Activated CD8-positive, alpha-beta memory T cell treated with anti-CD3 and anti-CD28 coated beads for 1 hour (primary cell): ENCODE results near the gene GRM4.

Experiments used
- DNase-seq, 2 donors: peaks; one replicate each; pipeline ENCODE4 v3.0.0-alpha.2; 2020; ENCODE audit warnings: low read depth in 1 of 2; ENCODE audit errors: extremely low read depth in 1 of 2

The GRM4 gene

DNA sequence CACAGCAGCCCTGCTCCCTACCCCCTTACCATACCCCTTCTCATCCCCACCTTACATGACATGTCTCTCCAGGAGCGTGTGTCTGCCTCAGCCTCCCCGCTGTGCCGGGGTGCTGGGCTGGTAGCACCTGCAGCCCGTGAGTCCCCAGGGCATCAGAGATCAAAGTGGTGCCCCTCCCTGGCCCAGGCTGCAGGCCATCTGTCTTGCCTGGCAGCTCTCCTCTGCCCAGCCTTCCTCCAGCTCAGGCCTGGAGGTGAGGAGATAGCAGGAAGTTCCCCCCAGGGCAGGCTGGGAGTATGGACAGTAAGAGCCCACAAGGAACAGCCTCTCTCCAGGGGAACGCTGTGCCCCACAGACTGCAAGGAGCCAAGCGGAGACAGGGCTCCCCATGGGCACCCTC is 35.3 kb downstream of the GRM4 start:
- DNase-seq: no peak

- DNase-seq: no peak
Observed at GRCh38 chr6:34108176-34108575, 37.7 kb downstream of the GRM4 start.

GRCh38 chr6:34106900-34107299 is 39.0 kb downstream of the GRM4 start:
- DNase-seq: no peak

DNA sequence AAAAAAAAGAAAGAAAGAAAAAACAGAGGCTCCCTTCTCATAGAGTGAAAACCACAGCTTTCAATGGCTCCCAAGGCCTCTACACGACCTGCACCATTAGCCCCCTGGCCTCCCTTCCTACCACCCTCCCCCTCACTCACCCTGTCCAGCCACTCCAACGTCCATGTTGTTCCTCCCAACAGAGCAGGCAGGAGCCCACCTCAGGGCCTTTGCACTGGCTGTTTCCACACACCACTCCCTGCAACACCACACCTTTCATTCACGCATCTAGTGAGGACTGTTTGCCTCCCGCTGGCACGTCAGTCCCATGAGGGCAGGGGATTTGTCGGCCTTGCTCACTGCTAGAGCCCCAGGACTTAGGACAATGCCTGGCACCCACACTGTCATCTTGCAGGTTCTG is 39.5 kb downstream of the GRM4 start:
- no peak for DNase-seq

- DNase-seq: no peak
Observed at GRCh38 chr6:34104628-34105027, 41.3 kb downstream of the GRM4 start.

DNA sequence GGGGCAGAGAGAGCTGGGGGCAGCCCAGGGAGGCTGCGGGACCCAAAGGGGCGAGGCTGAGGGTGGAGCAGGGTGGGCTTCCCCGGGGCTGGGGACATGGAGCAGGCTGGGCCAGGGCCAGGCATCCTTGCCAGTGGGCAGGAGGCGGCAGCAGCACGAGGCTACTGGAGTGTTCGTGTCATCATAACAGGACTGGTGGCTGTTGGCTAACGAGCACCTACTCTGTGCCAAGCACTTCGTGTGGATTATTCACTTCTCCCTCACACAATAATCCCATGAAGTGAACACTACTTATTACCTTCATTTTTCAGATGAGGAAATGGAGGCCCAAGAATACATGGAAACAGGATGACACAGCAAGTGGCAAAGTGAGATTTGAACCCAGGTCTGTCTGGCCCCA is 41.7 kb downstream of the GRM4 start:
- no peak for DNase-seq

DNA sequence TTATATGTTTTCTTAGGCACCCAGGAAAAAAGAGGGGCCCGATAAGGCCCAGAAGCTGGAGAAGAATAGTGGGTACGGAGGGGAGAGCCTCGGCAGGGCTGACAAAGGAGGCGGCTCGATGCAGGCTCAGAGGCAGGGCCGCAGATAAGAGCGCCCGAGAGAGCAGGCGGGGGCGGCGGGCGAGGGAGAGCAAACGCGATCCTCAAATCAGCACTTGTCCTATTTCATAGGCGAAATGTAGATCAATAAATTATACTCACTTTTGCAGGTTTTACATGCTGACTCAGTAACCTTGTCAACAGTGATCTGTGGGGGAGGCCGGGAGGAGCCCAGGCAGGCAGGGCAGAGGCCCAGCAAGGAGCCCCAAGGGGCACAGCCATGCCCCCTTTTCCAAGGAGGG is 42.6 kb downstream of the GRM4 start:
- no peak for DNase-seq

DNA sequence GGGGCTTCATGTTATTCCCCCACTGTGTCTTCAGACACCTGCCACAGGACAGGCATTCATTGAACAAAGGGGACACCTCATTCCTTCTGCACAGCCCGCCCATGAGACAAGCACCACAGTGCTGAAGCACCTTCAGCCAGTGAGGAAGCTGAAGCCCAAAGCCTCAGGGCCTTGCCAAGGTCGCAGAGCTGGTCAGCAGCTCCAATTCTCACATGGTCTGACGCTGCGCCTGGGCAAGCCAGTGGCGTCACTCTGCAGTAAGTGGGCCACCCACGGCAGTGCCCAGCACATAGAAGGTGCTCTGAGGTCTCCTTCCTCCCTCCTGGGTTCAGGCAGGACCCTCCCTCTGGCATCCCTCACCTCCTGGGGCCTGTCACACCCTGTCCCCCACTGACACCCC is 43.2 kb downstream of the GRM4 start:
- DNase-seq: no peak

GRCh38 chr6:34102099-34102656 is 43.7 kb downstream of the GRM4 start:
- DNase-seq: no peak

GRCh38 chr6:34100788-34101187 is 45.1 kb downstream of the GRM4 start:
- DNase-seq: no peak

DNA sequence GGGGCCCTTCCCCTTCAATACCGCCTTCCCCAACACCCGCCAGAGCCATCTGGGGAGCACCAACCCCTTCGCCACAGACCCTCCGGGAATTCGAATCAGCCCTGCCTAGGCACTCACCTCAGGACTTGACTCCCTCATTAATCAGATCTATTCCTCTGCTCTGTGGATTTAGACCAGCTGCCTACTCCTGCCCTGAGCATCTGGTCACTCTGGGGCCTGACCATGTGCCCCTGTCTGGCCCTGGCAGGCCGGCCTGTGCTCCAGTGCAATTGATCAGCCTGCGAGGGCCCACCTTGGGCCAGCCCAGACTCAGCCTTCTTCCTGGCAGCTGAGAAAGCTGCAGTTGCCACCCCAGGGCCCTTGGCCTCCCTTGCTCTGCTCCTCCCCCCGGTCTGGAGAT is 46.0 kb downstream of the GRM4 start:
- DNase-seq: no peak

GRCh38 chr6:34098045-34098936 is 47.6 kb downstream of the GRM4 start:
- no peak for DNase-seq

- no peak for DNase-seq
Observed at GRCh38 chr6:34096814-34097213, 49.1 kb downstream of the GRM4 start.

GRCh38 chr6:34096193-34096592 is 49.7 kb downstream of the GRM4 start:
- DNase-seq: no peak

DNA sequence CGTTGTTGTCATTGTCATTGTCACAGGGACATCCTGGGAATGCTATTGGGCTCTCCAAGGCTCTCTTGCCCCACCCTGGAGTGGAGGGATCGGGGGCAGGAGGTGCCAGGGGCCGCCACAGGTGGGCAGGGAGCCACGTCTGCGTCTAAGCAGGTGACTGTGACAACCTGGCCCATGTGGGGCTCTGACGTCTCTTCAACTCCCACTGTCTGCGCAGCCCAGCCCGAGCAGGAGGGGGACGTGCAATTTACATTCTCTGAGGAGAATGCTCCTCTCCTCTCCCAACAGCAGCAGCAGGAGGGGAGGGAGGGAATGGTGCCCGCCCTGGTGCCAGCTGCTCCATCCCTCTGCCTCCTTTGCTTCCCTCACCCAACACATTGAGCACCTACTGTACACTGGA is 50.1 kb downstream of the GRM4 start:
- no peak for DNase-seq

- no peak for DNase-seq
Observed at GRCh38 chr6:34095136-34095505, 50.8 kb downstream of the GRM4 start.

DNA sequence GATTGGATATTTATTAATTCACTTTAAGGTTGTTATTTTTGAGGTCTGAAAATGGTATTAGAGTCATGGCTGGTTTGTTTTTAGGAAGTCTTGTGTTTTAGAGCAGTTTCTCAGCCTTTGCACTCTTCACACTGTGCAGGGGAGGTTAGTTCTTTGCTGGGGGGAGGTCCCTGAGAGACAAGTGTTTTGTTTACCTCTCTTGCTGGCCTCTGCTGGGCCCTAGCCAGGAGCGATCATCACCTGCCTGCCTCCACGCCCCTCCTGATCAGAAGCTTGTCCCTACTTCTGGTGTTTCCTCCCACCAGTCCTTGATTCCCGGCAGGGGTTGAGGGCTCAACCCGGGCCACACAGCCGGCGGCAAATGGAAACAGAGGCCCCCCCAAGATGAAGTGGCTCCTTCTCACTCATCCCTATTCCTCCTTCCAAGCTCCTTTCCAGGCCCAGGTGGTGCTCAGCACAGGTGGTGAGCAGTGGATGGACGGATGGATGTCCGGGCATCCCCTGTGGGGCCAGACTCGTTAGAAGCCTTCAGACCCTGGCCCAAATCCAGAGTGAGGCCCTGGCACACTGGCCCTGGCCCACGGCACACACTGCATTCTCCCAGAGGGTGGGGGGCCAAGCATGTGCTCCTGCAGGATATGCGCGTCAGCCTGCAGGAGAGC is 51.3 kb downstream of the GRM4 start:
- DNase-seq: no peak

DNA sequence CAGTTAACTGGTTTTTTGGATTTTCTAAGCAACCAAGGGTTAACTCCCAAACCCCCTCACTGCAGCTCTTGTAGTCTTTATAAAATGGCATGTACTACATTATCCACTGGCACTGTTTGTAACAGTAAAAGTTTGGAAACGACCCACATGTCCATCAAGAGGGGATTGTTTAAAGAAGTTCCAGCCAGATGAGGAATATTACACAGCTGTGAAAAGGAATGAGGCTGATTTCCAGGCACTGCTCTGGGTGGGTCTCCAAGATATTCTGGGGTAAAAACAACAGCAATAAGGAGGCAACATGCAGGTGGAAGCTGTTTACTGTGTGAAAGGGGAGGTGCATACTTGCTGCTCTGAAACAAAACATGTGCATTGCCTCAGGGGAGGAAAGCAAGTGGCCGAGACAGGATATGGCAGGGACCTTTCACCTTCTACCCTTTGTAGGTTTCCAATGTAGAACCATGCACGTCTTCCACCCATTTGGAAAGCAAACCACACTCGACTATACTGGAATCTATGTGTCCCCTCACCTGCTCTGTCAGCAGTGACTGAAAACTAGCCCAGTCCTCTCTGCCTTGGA is 51.9 kb downstream of the GRM4 start:
- no peak for DNase-seq

- no peak for DNase-seq
Observed at GRCh38 chr6:34093206-34093605, 52.7 kb downstream of the GRM4 start.

GRCh38 chr6:34092631-34093030 is 53.3 kb downstream of the GRM4 start:
- no peak for DNase-seq

- no peak for DNase-seq
Observed at GRCh38 chr6:34090935-34091334, 55.0 kb downstream of the GRM4 start.

- DNase-seq: no peak
Observed at GRCh38 chr6:34090529-34090928, 55.4 kb downstream of the GRM4 start.
